Measurements from ENCODE around the gene AUNIP.

AUNIP gene

GRCh38 chr1:25875856-25876692 lies 16.8 kb upstream of the AUNIP start:
- no peak for DNase-seq (ENCODE audit: extremely low read depth, low read depth)
- no peak for TF ChIP-seq CTCF (IDR thresholded peaks at IDR 0.05; ENCODE audit: low read depth, low read length)

- peak; percentile 43 for DNase-seq (ENCODE audit: extremely low read depth, low read depth)
- peak; percentile 13 for TF ChIP-seq CTCF (IDR thresholded peaks at IDR 0.05; ENCODE audit: low read depth, low read length)
Measured at GRCh38 chr1:25875154-25875855, 16.0 kb upstream of the AUNIP start, which contains the start of gene PAQR7. Gene PAQR7, minus strand, starts transcription at chr1:25875708. Its CDS starts 11,869 bp downstream, at chr1:25863839.

GRCh38 chr1:25874635-25875153 lies 15.4 kb upstream of the AUNIP start:
- no peak for TF ChIP-seq CTCF (IDR thresholded peaks at IDR 0.05; ENCODE audit: low read depth, low read length)
- DNase-seq (ENCODE audit: extremely low read depth, low read depth), result no peak

- no peak for DNase-seq (ENCODE audit: extremely low read depth, low read depth)
- TF ChIP-seq CTCF (IDR thresholded peaks at IDR 0.05; ENCODE audit: low read depth, low read length), result no peak
Measured at GRCh38 chr1:25874209-25874608, 15.0 kb upstream of the AUNIP start.

- no peak for DNase-seq (ENCODE audit: extremely low read depth, low read depth)
- TF ChIP-seq CTCF (IDR thresholded peaks at IDR 0.05; ENCODE audit: low read depth, low read length), result no peak
Measured at GRCh38 chr1:25873120-25873519, 13.9 kb upstream of the AUNIP start.

- no peak for TF ChIP-seq CTCF (IDR thresholded peaks at IDR 0.05; ENCODE audit: low read depth, low read length)
- no peak for DNase-seq (ENCODE audit: extremely low read depth, low read depth)
Measured at GRCh38 chr1:25872713-25873112, 13.5 kb upstream of the AUNIP start.

All from AG09319 (cell line).